ENCODE measurements around the gene IPO11. TPM values are rescaled to one million over a fixed set of nuclear protein-coding genes. Genes with fewer than 3 reads are reported as not detected.
"Not testable (repeated sequence)": the region's sequence is repeated elsewhere in the genome, so short reads cannot be mapped to it uniquely, and the experiment has no call there.

Gene IPO11
- polyA plus RNA-seq, 1 donor from 2014 or later, result 5.7 TPM

DNA sequence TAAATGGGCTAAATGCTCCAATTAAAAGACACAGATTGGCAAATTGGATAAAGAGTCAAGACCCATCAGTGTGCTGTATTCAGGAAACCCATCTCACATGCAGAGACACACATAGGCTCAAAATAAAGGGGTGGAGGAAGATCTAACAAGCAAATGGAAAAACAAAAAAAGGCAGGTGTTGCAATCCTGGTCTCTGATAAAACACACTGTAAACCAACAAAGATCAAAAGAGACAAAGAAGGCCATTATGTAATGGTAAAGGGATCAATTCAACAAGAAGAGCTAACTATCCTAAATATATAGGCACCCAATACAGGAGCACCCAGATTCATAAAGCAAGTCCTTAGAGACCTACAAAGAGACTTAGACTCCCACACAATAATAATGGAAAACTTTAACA is 245.2 kb downstream of the IPO11 start:
- H3K27me3 Mint-ChIP-seq, H3K36me3 Mint-ChIP-seq, H3K4me3 Mint-ChIP-seq, H3K9me3 Mint-ChIP-seq, H3K27ac Mint-ChIP-seq, H3K4me1 Mint-ChIP-seq: not testable (repeated sequence)

DNA sequence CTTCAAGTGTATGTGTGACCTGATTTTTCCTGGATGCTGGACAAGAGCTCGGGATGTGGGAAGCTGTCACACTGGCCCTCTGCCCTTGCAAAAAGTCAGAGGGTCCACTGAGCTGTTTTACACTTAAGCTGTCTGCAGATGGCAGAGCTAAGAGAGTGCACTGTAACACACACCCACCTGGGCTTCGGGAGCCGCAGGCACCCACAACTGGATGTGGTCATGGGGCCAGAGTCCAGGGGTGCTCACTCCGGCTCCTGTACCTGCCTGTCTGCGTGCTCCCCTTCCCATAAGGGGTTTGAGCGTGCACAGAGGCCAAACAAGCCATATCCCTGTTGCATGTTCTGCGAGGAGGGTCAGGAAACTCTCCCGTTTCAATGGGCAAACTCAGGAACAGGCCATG is 248.6 kb downstream of the IPO11 start:
- no peak overlapping the region for H3K4me3 Mint-ChIP-seq
- no peaks in the 10 kb centered on the region for H3K36me3 Mint-ChIP-seq
- no peaks in the 10 kb centered on the region for H3K4me1 Mint-ChIP-seq
- no peak overlapping the region for H3K27ac Mint-ChIP-seq
- peaks cover 0 to 5% (median 3%) of the 10 kb centered on the region in 3 donors for H3K9me3 Mint-ChIP-seq
- H3K27me3 Mint-ChIP-seq, result no peaks in the 10 kb centered on the region

DNA sequence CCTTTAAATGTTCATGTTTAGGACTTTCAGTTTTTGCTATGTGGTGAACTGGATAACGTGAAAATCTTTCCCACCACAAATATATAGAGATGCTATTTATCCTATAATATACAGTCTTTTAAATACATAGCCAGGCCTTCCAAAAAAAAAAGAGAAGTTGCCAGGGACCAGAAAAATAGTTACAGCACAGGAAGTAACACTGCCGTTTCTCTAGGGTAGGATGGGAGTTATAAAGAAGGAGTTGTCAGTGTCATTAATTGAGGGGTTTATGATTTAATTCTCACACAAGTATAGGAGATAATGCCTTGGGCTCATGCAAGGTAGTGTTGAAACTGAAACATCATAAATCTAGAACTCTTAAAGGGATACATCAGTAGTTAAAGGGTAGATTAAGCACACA is 250.0 kb downstream of the IPO11 start:
- no peak overlapping the region for H3K4me3 Mint-ChIP-seq

DNA sequence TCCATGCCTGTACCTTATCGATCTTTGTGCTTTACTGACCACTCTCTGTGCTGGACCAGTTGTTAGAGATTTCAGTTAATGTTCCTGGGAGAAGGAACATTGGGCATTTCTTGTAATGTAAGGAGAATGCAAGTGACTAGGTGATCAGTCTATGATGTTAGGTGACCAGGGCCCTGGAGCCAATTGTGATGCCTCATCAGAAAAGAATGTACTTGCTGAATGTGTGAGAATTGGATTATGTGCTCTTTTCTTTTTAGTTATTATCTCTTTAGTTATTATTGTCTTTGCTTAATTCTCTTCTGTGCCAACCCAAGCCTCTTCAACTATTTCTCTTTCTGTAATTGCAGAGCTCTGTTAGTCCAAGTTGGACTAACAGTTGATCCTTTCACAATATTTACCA is 258.9 kb downstream of the IPO11 start:
- peaks cover 0 to 5% (median 2%) of the 10 kb centered on the region in 3 donors for H3K9me3 Mint-ChIP-seq
- no peaks in the 10 kb centered on the region for H3K27me3 Mint-ChIP-seq
- no peak overlapping the region for H3K27ac Mint-ChIP-seq
- H3K4me1 Mint-ChIP-seq, result no peaks in the 10 kb centered on the region
- H3K36me3 Mint-ChIP-seq, result no peaks in the 10 kb centered on the region
- H3K4me3 Mint-ChIP-seq, result no peak overlapping the region

More for the DNA sequence above, 250.0 kb downstream of the IPO11 start:
- Mint-ChIP-seq H3K27ac (no peak overlapping the region), H3K36me3 (no peaks in the 10 kb centered on the region), H3K4me1 (no peaks in the 10 kb centered on the region), H3K27me3 (no peaks in the 10 kb centered on the region), H3K9me3 (peaks cover 0 to 5% (median 3%) of the 10 kb centered on the region in 3 donors)

DNA sequence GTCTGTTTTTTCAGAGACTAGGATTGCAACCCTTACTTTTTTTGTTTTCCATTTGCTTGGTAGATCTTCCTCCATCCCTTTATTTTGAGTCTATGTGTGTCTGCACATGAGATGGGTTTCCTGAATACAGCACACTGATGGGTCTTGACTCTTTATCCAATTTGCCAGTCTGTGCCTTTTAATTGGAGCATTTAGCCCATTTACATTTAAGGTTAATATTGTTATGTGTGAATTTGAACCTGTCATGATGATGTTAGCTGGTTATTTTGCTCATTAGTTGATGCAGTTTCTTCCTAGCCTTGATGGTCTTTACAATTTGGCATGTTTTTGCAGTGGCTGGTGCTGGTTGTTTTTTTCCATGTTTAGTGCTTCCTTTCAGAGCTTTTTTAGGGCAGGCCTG is 264.0 kb downstream of the IPO11 start:
- not testable (repeated sequence) for H3K36me3 Mint-ChIP-seq, H3K4me3 Mint-ChIP-seq, H3K9me3 Mint-ChIP-seq, H3K27me3 Mint-ChIP-seq, H3K4me1 Mint-ChIP-seq, H3K27ac Mint-ChIP-seq

Other genes with a start within 250 kb of the IPO11 start
- gene KIF2A, start 106.6 kb upstream of the IPO11 start, polyA plus RNA-seq, result 61.1 TPM
- gene DIMT1, start 8.9 kb upstream of the IPO11 start, polyA plus RNA-seq, result 37.7 TPM
- not detected for gene LRRC70, start 166.1 kb downstream of the IPO11 start, polyA plus RNA-seq

Data from IgD-negative memory B cell (primary cell).